ENCODE measurements around the gene FZD2.
"Not testable (repeated sequence)": the region's sequence is repeated elsewhere in the genome, so short reads cannot be mapped to it uniquely, and the experiment has no call there.

The FZD2 gene

GRCh38 chr17:44578947-44579346 lies 21.7 kb downstream of the FZD2 start:
- no peak for DNase-seq (ENCODE audit: low read depth)

- no peak for DNase-seq (ENCODE audit: low read depth)
Measured at GRCh38 chr17:44581868-44582267, 24.6 kb downstream of the FZD2 start.

GRCh38 chr17:44584443-44584842 lies 27.2 kb downstream of the FZD2 start:
- DNase-seq (ENCODE audit: low read depth): no peak

GRCh38 chr17:44585315-44585714 lies 28.0 kb downstream of the FZD2 start:
- DNase-seq (ENCODE audit: low read depth): no peak

- DNase-seq (ENCODE audit: low read depth): no peak
Measured at GRCh38 chr17:44587339-44587738, 30.1 kb downstream of the FZD2 start.

- no peak for DNase-seq (ENCODE audit: low read depth)
Measured at GRCh38 chr17:44589316-44590071, 32.2 kb downstream of the FZD2 start.

- not testable (repeated sequence) for DNase-seq (ENCODE audit: low read depth)
Measured at GRCh38 chr17:44590072-44590462, 32.8 kb downstream of the FZD2 start.

- not testable (repeated sequence) for DNase-seq (ENCODE audit: low read depth)
Measured at GRCh38 chr17:44590762-44591161, 33.5 kb downstream of the FZD2 start.

- no peak for DNase-seq (ENCODE audit: low read depth)
Measured at GRCh38 chr17:44591206-44591605, 33.9 kb downstream of the FZD2 start.

- no peak for DNase-seq (ENCODE audit: low read depth)
Measured at GRCh38 chr17:44593156-44593555, 35.9 kb downstream of the FZD2 start.

GRCh38 chr17:44595216-44595775 lies 38.0 kb downstream of the FZD2 start:
- no peak for DNase-seq (ENCODE audit: low read depth)

- DNase-seq (ENCODE audit: low read depth): no peak
Measured at GRCh38 chr17:44598329-44598728, 41.0 kb downstream of the FZD2 start.

- DNase-seq (ENCODE audit: low read depth): no peak
Measured at GRCh38 chr17:44598932-44599297, 41.6 kb downstream of the FZD2 start.

GRCh38 chr17:44599298-44600175 lies 42.3 kb downstream of the FZD2 start:
- DNase-seq (ENCODE audit: low read depth): no peak

- DNase-seq (ENCODE audit: low read depth): no peak
Measured at GRCh38 chr17:44601539-44601938, 44.3 kb downstream of the FZD2 start.

- DNase-seq (ENCODE audit: low read depth): no peak
Measured at GRCh38 chr17:44601973-44602372, 44.7 kb downstream of the FZD2 start.

- DNase-seq (ENCODE audit: low read depth): no peak
Measured at GRCh38 chr17:44602390-44602789, 45.1 kb downstream of the FZD2 start.

GRCh38 chr17:44602970-44603369 lies 45.7 kb downstream of the FZD2 start:
- no peak for DNase-seq (ENCODE audit: low read depth)

- DNase-seq (ENCODE audit: low read depth): no peak
Measured at GRCh38 chr17:44604116-44604761, 47.0 kb downstream of the FZD2 start.

GRCh38 chr17:44604768-44605485 lies 47.6 kb downstream of the FZD2 start:
- DNase-seq (ENCODE audit: low read depth): no peak

- no peak for DNase-seq (ENCODE audit: low read depth)
Measured at GRCh38 chr17:44606658-44607057, 49.4 kb downstream of the FZD2 start.
